ENCODE data around the gene SMC6. TPM values are rescaled to one million over a fixed set of nuclear protein-coding genes. Genes with fewer than 3 reads are reported as not detected.

SMC6 gene, protein sequence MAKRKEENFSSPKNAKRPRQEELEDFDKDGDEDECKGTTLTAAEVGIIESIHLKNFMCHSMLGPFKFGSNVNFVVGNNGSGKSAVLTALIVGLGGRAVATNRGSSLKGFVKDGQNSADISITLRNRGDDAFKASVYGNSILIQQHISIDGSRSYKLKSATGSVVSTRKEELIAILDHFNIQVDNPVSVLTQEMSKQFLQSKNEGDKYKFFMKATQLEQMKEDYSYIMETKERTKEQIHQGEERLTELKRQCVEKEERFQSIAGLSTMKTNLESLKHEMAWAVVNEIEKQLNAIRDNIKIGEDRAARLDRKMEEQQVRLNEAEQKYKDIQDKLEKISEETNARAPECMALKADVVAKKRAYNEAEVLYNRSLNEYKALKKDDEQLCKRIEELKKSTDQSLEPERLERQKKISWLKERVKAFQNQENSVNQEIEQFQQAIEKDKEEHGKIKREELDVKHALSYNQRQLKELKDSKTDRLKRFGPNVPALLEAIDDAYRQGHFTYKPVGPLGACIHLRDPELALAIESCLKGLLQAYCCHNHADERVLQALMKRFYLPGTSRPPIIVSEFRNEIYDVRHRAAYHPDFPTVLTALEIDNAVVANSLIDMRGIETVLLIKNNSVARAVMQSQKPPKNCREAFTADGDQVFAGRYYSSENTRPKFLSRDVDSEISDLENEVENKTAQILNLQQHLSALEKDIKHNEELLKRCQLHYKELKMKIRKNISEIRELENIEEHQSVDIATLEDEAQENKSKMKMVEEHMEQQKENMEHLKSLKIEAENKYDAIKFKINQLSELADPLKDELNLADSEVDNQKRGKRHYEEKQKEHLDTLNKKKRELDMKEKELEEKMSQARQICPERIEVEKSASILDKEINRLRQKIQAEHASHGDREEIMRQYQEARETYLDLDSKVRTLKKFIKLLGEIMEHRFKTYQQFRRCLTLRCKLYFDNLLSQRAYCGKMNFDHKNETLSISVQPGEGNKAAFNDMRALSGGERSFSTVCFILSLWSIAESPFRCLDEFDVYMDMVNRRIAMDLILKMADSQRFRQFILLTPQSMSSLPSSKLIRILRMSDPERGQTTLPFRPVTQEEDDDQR
- 39.4 and 41.3 TPM in 2 replicates for total RNA-seq (2022)
- percentile 76 among the genes with signal in this experiment for Bru-seq, nascent RNA
- percentile 80 among the genes with signal in this experiment for BruChase-seq, experiment 1, labeled RNA remaining after a 2-hour chase
- percentile 80 among the genes with signal in this experiment for BruChase-seq, experiment 2, labeled RNA remaining after a 6-hour chase
- long read RNA-seq, full-length matches to known transcripts, result 24 of 79 reads
- long read RNA-seq, partial matches to known transcripts, result 4 of 79 reads
- long read RNA-seq, other reads (novel, unspliced or antisense), result 51 of 79 reads

DNA sequence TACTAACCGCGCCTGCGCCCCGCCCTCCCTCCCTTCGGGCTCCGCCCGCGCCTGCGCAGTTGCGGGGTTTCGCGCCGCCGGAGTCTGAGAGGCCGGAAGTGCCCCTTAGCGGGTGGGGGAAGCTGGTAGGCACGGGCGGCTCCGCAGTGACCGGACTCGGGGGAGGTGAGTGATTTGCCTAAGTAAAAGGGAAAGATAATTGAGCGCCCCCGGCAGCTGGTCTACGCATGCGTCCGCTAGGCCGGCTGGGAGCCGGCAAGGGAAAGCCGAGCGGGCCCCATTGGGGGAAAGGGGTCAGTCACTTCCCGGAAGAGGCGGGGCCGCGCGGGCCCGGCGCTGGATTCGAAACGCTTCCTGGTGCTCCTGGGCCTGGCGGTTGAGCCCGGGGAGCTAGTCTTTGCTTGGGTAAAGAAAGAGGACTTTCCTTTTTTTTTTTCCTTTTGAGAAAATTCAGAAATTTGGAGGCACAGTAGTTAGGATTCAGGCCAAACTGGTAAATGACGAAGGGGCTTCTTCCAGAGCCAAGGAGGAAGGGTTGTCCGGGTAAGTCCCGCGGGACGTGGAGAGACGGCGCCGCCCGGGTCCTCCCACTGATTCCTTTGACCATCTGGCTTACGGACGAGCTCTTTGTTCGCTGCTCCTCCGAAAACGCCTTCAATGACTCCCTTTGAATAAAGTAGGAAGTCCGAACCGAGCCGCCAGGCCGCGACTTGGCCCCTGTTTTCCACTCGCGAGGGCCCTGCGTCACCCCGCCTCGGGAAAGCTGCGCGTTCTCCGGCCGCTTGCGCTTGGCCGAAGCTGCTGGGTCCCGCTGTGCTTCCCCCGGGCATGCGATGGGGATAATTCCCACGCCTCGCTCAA, at the start of gene SMC6, which contains the start of gene GEN1:
TSS of gene SMC6 (minus strand) at position 8 of the 861 bp plus-strand sequence. CDS start 7,864 bp downstream, outside the sequence.
TSS of gene GEN1 (plus strand) at position 336 of the 861 bp plus-strand sequence. CDS start 5,806 bp downstream, outside the sequence.
- BruUV-seq (replicated peaks), result no TSS peak
- Mint-ChIP-seq H3K27ac (ENCODE audit: unreplicated experiment) (peak within 1 kb of the TSS; percentile 99), H3K4me3 (ENCODE audit: unreplicated experiment) (peak within 1 kb of the TSS; percentile 92), H3K9me3 (ENCODE audit: unreplicated experiment) (no peaks in the 10 kb centered on the region), H3K4me1 (ENCODE audit: low read depth, unreplicated experiment) (no peaks in the 10 kb centered on the region), H3K36me3 (ENCODE audit: insufficient read depth, unreplicated experiment) (peaks cover 12% of the 10 kb centered on the region), H3K27me3 (ENCODE audit: insufficient read depth, unreplicated experiment) (no peaks in the 10 kb centered on the region)
- Histone ChIP-seq H3K9me3 (no peaks in the 10 kb centered on the region), H3K4me3 (ENCODE audit: low read depth, low read length) (peak within 1 kb of the TSS; percentile 97), H3K36me3 (ENCODE audit: control insufficient read depth, insufficient read depth, low read length) (no peaks in the 10 kb centered on the region), H3K27me3 (replicated peaks; ENCODE audit: control insufficient read depth, insufficient read depth, low read length) (no peaks in the 10 kb centered on the region), H3K4me1 (peaks cover 10% of the 10 kb centered on the region)
- intact Hi-C loops (cut with micrococcal nuclease; ENCODE audit: unreplicated experiment), result loop anchor here (2.0 kb wide), 1 partner anchor 35 kb away; no protein-coding TSS in a partner anchor
- ChIA-PET CTCF (interaction anchor here (0.7 kb wide), 1 partner anchor 45 kb away, joined by 3 read pairs; no protein-coding TSS in a partner anchor), POLR2A (interaction anchor here (0.6 to 1.1 kb wide), 4 partner anchors 26 to 1119 kb away, joined by 3 to 5 read pairs (median 5); no protein-coding TSS in a partner anchor)
- TF ChIP-seq CTCF (IDR thresholded peaks at IDR 0.05; ENCODE audit: insufficient read depth in 1 of 2, low read depth in 1 of 2, low read length in 1 of 2, severe bottlenecking in 1 of 2, unreplicated experiment in 1 of 2), result no peak
- DNase-seq, result peak; percentile 94 to 95

DNA sequence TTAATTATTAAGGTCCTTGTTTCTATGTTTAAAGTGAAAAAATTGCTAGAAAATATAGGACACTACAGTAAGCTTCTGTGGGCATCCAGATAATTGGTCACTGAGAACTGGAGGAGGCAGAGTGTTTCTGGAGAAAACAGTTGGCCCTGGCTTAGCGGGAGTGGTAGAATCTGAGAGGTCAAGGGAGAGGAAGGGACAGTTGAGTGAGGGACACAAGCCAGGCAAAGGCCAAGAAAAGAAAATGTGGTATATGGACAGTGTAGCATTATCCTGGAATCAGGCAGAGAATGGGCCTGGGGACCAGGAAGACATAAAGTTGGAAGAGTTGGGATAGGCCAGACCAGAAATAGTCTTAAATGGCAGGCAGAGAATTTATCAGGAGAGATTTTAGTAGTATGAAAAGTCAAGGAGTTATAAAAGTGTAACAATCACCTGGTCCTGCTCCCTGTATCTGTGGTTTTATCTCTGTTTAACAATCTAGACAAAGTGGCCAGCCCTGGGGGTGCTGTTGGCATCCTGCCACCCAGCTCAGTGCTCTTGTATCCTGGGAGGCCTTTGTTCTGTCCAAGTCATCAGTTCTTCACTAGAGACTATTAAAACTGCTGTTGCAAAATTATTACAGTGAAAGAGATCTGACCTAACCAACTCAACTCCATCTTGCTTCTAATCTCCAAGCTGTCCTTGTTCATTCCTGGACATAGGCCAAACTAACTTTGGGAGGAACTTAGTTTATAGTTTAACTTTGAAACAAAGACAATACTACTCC, 47.3 kb upstream of the SMC6 start:
- POLR2A ChIA-PET, result no interaction called here
- H3K4me1 Mint-ChIP-seq (ENCODE audit: low read depth, unreplicated experiment), result no peaks in the 10 kb centered on the region
- H3K27me3 Mint-ChIP-seq (ENCODE audit: insufficient read depth, unreplicated experiment), result peaks cover 29% of the 10 kb centered on the region

More for the DNA sequence above, 47.3 kb upstream of the SMC6 start:
- intact Hi-C loops (cut with micrococcal nuclease; ENCODE audit: unreplicated experiment), result no loop called here
- no peaks in the 10 kb centered on the region for H3K9me3 ChIP-seq
- no peak for DNase-seq
- no peaks in the 10 kb centered on the region for H3K27me3 ChIP-seq (replicated peaks; ENCODE audit: control insufficient read depth, insufficient read depth, low read length)
- no peaks in the 10 kb centered on the region for H3K9me3 Mint-ChIP-seq (ENCODE audit: unreplicated experiment)
- no TSS peak for BruUV-seq (replicated peaks)
- H3K4me3 Mint-ChIP-seq (ENCODE audit: unreplicated experiment), result no peak overlapping the region
- no peaks in the 10 kb centered on the region for H3K4me1 ChIP-seq
- no peaks in the 10 kb centered on the region for H3K36me3 ChIP-seq (ENCODE audit: control insufficient read depth, insufficient read depth, low read length)
- CTCF ChIA-PET, result no interaction called here
- TF ChIP-seq CTCF (IDR thresholded peaks at IDR 0.05; ENCODE audit: insufficient read depth in 1 of 2, low read depth in 1 of 2, low read length in 1 of 2, severe bottlenecking in 1 of 2, unreplicated experiment in 1 of 2), result no peak
- H3K36me3 Mint-ChIP-seq (ENCODE audit: insufficient read depth, unreplicated experiment), result no peaks in the 10 kb centered on the region
- H3K4me3 ChIP-seq (ENCODE audit: low read depth, low read length), result no peak overlapping the region
- no peak overlapping the region for H3K27ac Mint-ChIP-seq (ENCODE audit: unreplicated experiment)

Measured in Caco-2 (cell line).